ENCODE results near the gene LGALS7B.
"Not testable (repeated sequence)": the region's sequence is repeated elsewhere in the genome, so short reads cannot be mapped to it uniquely, and the experiment has no call there.

Gene LGALS7B

DNA sequence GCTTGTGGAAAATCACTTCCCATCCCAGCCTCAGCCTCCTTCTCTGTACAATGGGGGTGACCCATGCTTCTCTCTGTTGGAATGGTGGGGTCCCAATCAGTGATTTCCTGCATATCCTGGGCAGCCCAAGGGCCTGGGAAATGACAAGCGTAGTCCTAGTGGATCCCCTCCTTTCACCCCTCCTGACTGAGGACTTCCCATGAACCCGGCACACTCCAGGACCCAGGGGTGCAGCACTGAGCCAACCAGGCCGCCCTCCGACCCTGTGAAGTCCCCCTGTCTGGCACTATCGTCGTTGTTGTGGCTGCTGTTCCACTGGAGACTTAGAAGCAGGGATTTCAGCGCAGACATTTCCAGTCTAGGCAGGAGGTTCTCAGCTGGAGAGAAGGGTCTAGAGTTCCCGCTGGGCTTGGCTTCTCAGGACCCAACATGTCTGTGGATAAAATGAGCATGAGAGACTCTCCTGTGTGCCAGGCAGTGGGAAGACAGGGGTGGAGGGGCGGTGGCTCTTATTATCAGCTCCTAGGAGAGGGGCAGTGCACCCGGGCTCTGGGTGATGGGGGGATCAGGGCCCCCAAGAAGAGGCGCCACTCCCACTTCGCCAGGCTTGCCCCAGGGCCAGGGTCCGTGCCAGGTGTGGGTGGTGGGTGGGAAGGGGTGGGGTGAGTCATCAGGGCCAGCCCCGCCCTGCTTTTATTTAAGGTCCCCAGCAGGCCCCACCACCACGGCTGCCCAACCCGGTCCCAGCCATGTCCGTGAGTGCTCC, at the start of gene LGALS7B:
LGALS7B (plus strand) TSS at position 723 of the 766 bp plus-strand sequence; CDS start at position 750, 27 bp downstream.
- DNase-seq (ENCODE audit: low spot score), result no peak

DNA sequence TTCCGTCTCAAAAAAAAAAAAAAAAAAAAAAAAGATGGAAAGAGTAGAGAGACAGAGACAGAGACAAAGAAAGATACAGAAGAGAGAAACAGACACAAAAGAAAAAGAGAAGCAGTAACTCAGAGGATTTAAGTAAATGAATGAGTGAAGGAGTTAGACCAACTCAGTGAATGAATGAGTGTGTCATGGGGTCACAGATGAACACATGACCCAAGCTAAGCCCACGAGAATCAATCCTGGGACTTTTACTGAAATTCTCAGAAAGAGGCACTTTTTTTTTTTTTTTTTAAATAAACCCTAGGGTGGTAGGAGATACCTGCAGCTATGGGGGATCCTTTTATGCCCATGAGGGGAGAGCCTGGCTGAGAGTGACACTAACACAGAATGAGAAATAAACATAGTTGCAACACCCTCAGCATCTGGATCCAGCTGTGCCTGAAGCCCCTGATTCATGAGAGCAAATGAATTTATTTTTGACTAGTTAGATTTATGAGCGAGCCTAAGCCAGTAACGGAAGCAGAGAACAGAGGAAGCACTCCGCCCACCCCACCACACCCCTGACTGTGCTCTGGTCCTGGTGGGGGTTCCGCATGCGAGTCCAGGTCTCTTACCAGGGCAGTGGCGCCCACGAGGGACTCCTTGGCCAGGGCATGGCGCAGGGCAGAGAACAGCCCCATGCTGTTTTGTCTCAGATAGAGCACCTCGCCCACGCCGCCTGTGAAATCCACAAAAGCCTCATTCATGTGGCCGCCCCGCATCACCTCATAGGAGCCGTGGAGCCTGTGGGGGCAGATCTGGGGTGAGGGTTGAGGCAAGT, 49.4 kb upstream of the LGALS7B start:
- DNase-seq (ENCODE audit: low spot score), result no peak

DNA sequence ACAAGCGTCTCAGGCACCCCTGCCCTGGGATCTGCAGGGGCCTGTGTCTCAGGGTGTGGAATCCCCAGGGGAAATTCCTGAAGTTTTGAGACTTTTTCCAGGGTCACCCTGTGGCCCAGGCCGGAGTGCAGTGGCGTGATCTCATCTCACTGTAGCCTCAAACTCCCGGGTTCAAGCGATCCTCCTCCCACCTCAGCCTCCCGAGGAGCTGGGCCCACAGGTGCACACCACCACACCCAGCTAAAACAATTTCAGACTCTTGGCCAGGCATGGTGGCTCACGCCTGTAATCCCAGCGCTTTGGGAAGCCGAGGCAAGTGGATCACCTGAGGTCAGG, 48.8 kb upstream of the LGALS7B start:
- no peak for DNase-seq (ENCODE audit: low spot score)

DNA sequence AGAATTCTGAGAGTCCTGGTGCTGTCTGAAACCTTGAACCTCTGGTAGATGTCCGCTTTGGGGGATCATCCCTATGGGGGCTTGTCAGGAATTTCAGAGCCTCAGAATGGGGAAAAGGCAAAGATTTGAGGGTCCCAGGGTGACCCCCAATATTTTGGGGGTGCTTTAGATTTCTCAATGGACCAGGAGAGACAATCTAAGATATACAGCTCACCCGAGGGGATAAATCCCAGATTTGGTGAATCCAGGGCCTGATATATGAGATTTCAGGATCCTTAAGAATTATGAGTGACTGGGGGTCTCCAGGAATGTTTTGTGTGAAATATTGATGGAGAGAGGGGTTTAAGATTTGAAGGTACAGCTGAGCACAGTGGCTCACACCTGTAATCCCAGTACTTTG, 48.1 kb upstream of the LGALS7B start:
- DNase-seq (ENCODE audit: low spot score), result no peak

DNA sequence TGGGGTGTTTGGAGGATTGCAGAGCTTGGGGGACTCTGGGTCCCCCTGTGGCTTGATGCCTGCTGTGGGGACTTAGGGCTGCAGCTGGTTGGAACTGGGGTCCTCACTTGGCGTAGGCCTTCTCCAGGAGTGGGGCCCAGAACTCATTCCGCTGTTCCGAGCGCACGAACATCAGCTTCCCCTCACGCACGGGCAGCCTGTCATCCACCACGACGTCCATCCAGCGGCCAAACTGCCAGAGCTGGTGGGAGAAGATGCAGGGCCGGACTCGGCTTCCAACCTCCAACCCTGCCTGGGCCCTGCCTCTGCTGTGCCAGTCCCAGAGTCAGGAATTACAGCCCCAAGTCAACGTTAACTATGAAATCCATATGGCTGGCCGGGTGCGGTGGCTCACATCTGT, 47.3 kb upstream of the LGALS7B start:
- DNase-seq (ENCODE audit: low spot score), result no peak

DNA sequence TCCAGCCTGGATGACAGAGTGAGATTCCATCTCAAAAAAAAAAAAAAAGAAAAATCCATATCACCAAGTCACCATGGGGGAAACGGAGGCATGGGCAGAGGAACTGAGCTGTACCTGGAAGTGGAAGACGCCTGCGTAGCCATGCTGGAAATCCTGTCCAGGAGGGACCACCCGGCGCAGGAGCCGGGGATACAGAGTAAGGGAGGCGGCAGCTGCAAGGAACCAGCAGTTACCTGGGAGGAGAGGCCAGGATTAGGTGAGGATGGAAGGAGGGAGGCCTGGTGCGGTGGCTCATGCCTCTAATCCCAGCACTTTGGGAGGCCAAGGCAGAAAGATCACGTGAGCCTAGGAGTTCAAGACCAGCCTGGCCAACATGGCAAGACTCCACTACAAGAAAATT, 46.7 kb upstream of the LGALS7B start:
- DNase-seq (ENCODE audit: low spot score), result no peak

DNA sequence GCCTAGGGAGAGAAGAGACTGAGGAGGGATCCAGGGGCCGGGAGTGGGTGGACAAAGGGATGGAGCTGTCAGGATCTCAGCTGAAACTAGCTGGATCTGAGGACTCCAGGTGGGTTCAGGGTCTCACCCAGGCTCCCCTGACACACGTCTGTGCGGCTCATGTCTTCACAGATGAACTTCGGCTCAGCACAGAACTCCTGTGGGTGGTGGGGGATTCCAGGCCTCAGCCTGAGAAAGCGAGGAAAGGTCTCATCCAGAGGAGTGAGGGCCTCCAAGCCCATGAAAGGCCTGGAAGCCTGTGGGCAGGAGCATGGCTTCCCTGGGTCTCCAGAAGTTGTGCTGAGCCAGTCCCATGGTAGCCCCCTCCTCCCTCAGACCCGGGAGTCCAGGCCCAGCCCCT, 46.1 kb upstream of the LGALS7B start:
- peak; percentile 6 for DNase-seq (ENCODE audit: low spot score)

DNA sequence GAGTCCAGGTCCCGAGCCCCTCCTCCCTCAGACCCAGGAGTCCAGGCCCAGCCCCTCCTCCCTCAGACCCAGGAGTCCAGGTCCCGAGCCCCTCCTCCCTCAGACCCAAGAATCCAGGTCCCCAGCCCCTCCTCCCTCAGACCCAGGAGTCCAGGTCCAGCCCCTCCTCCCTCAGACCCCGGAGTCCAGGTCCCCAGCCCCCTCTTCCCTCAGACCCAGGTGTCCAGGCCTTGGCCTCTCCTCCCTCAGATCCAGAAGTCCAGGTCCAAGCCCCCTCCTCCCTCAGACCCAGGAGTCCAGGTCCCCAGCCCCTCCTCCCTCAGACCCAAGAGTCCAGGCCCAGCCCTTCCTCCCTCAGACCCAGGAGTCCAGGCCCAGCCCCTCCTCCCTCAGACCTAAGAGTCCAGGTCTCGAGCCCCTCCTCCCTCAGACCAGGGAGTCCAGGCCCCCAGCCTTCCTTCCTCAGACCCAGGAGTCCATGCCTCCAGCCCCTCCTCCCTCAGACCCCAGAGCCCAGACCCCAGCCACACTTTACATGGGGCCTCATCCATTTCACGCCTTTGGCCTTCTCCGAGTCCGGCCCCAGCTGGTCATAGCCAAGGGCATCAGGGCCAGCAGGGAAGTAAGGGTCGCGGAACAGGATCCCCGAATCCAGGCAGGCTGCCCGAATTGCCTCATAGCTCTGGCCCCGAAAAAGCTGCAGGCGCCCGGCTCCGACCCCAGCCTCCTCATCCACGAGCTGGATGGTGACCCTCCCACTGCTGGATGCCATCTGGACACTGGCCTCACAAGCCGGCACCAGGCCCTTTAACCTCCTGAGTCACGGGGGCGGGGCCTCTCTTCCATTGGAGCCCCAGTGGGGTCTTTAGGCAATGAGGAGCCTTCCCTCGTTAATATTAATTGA, 45.4 kb upstream of the LGALS7B start:
- peak; percentile 6 for DNase-seq (ENCODE audit: low spot score)

DNA sequence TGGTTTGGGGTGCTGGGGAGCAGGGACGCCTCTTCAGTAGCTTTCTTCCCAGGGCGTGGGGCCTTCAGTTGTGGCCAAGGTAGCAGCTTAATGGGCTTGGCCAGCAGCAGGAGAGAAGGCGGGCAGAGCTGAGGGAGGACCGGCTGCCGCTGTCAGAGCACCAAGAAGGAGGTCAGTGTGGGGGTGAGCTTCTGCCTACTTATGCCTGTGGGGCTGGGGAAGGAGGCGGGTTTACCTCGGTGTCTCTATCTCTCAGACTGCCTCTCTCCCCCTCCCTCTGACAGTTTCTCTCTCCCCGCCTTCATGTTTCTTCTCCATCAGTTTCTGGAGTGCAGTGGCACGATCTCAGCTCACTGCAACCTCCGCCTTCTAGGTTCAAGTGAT, 44.7 kb upstream of the LGALS7B start, which contains the start of gene CAPN12:
CAPN12 (minus strand) TSS at position 177 of the 384 bp plus-strand sequence. CDS start 309 bp downstream, outside the sequence.
- DNase-seq (ENCODE audit: low spot score), result peak; percentile 4

DNA sequence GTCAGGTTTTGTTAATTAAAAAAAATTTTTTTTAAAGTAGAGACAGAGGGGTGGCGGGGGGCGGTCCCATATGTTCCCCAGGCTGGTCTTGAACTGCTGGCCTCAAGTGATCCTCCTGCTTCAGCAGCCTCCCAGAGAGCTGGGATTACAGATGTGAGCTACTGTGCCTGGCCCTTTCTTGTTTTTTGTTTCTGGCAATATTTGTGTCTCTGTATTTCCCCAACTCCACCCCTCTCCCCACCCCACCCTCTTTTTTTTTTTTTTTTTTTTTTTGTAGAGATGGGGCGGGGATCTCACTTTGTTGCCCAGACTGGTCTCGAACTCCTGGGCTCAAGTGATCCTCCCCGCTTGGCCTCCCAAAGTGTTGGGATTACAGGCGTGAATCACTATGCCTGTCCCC, 44.1 kb upstream of the LGALS7B start:
- DNase-seq (ENCODE audit: low spot score), result no peak

DNA sequence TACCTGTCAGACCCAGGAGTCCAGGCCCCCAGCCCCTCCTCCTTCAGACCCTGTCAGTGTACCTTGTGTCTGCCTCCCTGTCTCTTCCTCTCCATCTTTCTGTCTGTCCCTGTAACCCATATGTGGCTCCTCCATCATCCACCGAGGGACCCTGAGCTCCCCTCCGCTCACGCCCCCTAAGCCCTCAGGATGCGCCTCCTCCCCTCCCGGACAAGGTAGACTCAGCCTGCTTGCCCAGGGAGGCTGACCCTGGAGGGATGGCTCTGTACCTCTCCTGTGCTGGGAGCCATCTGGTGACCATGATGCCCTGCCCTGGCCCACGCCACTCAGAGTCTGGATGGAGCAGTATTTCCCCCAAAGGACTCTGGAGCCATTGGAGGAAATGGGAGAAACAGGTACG, 43.7 kb upstream of the LGALS7B start:
- peak; percentile 6 for DNase-seq (ENCODE audit: low spot score)

DNA sequence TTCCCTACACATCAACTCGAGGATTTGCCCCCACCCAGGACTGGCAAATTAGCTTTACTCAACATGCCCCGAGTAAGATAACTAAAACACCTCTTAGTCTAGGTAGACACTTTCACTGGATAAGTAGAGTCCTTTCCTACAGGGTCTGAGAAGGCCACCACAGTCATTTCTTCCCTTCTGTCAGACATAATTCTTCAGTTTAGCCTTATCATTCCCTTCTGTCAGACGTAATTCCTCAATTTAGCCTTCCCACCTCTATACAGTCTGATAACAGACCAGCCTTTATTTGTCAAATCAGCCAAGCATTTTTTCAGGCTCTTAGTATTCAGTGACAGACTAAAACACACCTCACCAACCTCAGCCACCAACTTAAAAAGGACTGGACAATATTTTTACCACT, 35.2 kb upstream of the LGALS7B start:
- DNase-seq (ENCODE audit: low spot score), result not testable (repeated sequence)

DNA sequence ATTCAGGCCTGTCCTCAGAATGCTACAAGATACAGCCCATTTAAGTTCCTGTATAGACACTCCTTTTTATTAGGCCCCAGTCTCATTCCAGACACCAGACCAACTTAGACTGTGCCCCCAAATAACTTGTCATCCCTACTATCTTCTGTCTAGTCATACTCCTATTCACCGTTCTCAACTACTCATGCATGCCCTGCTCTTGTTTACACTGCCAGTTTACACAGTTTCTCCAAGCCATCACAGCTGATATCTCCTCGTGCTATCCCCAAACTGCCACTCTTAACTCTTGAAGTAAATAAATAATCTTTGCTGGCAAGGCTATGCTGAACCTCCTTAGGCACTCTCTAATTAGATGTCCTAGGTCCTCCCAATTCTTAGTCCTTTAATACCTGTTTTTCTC, 34.8 kb upstream of the LGALS7B start:
- not testable (repeated sequence) for DNase-seq (ENCODE audit: low spot score)

DNA sequence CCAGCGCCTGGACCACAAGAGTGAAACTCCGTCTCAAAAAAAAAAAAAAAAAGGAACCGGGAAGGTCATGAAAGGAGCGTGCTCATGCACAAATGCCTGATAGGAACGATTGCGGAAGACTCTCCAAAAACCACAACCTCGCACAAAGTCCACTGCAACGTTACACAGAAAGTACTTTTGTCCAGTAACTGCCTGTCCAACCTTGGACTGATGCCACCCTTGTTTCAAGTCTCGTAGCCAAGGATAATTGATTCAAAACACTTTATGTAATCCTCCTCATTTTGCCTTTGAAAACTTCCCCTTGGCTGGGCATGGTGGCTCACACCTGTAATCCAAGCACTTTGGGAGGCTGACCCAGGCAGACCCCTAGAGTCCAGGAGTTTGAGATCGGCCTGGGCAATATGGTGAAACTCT, 29.4 kb upstream of the LGALS7B start:
- no peak for DNase-seq (ENCODE audit: low spot score)

DNA sequence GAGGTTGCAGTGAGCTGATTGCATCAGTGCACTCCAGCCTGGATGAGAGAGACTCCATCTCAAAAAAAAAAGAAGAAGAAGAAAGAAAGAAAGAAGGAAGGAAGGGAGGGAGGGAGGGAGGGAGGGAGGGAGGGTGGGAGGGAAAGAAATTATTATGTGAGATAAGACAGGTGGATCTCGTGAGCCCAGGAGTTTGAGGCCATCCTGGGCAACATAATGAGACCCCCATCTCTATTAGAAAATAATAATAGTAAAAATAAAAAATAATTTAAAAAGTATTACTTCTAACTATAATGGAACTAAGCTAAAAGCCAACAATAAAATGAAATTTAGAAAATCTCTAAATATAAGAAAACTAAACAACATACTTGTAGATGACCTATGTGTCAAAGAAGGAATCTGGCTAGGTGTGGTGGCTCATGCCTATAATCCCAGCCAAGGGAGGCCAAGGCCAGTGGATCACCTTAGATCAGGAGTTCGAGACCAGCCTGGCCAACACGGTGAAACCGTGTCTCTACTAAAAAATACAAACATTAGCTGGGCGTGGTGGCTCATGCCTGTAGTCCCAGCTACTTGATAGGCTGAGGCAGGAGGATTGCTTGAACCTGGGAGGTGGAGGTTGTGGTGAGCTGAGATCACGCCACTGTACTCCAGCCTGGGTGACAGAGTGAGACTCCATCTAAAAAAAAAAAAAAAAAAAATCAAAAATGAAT, 28.0 kb upstream of the LGALS7B start:
- not testable (repeated sequence) for DNase-seq (ENCODE audit: low spot score)

DNA sequence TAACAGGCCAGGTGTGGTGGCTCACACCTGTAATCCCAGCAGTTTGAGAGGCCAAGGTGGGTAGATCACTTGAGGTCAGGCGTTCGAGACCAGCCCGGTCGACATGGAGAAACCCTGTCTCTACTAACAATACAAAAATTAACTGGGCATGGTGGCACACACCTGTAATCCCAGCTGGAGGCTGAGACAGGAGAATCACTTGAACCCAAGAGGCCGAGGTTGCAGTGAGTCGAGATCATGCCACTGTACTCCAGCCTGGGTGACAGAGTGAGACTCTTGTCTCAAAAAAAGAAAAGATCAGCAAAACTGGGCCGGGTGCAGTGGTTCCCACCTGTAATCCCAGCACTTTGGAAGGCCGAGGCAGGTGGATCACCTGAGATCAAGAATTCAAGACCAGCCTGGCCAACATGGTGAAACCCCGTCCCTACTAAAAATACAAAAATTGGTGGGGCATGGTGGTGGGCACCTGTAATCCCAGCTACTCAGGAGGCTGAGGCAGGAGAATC, 27.1 kb upstream of the LGALS7B start:
- DNase-seq (ENCODE audit: low spot score), result not testable (repeated sequence)

DNA sequence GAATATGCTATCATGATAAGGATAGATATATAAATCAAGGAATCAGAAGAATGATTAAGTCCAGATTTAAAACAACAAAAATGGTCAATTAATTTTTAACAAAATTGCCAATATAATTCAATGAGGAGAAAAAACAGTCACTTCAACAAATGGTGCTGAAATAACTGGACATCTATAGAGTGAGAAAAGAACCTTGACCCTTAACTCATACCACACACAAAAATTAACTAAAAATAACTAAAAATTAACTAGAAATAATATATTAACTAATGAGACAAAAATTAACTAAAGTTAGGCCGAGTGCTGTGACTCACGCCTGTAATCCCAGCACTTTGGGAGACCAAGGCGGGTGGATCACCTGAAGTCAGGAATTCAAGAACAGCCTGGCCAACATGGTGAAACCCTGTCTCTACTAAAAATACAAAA, 25.2 kb upstream of the LGALS7B start:
- DNase-seq (ENCODE audit: low spot score), result no peak

DNA sequence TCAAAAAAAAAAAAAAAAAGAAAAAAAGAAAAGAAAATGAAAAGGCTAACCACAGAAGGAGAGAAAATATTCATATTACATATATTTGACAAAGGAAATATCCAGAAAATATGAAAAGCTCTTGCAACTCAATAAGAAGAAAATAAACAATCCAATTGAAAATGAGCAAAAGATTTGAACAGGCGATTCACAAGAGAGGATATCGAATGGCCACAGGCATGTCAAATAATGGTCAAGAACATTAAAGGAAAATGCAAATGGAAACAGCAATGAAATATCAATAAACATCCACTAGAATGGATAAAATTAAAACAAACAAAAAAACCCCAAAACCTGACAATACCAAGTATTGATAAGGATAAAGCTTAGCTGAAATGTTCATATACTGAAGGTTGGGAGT, 23.8 kb upstream of the LGALS7B start:
- no peak for DNase-seq (ENCODE audit: low spot score)

DNA sequence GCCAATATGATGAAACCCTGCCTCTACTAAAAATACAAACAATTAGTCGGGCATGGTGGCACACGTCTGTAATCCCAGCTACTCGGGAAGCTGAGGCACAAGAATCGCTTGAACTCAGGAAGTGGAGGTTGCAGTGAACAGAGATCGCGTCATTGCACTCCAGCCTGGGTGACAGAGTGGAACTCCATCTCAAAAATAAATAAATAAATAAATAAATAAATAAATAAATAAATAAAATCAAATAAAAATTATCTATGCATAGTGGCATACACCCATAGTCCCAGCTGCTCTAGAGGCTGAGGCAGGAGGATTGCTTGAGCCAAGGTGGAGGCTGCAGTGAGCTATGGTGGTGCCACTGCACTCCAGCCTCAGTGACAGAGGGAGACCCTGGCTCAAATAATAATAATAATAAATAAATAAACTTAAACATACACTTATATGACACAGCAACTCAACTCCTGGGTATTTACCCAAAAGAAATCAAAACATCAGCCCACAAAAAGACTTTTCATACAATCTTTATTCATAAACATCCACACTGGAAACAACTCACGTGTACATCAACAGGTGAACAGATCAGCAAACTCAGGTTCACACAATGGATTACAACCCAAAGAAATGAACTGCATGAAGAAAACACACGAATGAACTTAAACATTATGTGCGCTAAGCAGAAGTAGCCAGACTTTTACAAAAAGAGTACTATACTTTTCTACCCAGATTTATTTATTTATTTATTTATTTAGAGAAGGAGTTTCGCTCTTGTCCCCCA, 22.5 kb upstream of the LGALS7B start:
- no peak for DNase-seq (ENCODE audit: low spot score)

DNA sequence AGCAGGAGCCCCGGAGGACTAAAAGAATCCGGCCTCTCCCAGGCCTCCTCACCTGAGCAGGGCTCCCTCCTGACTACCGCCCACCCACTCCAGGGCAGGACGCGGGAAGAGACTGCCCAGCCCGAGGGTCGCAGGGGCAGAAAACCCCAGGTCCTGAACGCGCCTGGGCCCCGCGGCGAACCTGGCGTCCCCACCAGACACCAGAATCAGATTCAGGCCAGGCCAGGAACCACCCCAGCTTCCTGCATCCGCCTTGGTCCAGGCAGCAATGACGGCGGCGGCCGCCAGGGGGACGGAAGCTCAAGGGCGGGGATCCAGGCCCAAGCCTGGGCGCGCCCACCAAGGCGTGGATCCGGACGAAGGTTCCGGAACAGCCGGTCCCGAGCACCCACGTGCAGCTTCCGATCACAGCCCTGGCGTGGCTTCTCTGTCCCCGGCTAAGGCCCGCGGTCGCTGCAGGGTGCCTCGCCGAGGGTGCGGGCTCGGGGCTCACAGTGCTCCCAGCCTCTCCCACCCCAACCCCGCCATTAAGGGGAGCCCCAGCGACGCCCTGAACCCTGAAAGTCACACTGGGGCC, 19.3 kb upstream of the LGALS7B start:
- DNase-seq (ENCODE audit: low spot score), result peak; percentile 92
